ENCODE measurements around the gene MAML3.

GRCh38 chr4:139963708-139964107 is 190.3 kb downstream of the MAML3 start:
- TF ChIP-seq CTCF (optimal IDR thresholded peaks at IDR 0.05 in 1 of 3, IDR thresholded peaks at IDR 0.05 in 1 of 3, conservative IDR thresholded peaks at IDR 0.05 in 1 of 3; ENCODE audit: extremely low read depth in 1 of 3, insufficient read depth in 2 of 3, low read length in 3 of 3) = no peak
- no peak for TF ChIP-seq EZH2 (IDR thresholded peaks at IDR 0.05; ENCODE audit: low read length)
